ENCODE data around the gene CCL4. TPM values are rescaled to one million over a fixed set of nuclear protein-coding genes. Genes with fewer than 3 reads are reported as not detected.
"Not testable (repeated sequence)": the region's sequence is repeated elsewhere in the genome, so short reads cannot be mapped to it uniquely, and the experiment has no call there.

CCL4 gene
- total RNA-seq, 2 experiments from 2014 or later = 0.09 TPM; not detected in 1

DNA sequence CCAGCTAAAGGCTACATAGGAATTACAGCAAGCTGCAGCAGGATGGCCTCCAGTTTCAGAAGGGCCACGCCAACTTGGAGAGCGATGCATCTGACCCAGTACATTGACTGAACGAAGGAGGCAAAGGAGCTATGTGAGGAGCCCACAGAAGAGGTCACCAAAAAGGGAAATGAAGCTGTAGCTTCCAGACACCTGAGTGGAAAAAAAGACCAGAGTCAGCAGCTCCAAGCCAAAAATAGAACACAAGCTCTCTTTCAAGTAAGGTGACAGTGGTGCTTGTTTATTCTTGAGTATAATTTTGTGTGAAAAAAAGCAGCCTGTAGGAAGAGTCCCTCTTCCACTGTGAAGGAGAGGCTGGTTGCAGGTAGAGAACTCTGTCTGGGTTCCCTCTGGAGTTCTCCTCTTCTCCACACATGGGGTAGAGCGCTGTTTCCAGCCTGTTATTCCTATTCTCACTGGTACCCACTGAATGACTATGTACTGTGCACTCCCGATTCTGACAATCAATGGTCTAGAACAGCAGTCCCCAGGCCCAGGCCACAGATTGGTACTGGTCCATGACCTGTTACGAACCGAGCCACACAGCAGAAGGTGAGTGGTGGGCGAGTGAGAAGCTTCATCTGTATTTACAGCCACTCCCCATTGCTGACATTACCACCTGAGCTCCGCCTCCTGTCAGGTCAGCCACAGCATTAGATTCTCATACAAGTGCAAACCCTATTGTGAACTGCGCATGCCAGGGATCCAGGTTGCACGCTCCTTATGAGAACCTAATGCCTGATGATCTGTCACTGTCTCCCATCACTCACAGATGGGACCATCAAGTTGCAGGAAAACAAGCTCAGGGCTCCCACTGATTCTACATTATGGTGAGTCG lies 15.1 kb downstream of the CCL4 start:
- Histone ChIP-seq H2AFZ (ENCODE audit: low read length) (no peak overlapping the region), H3K9me3 (ENCODE audit: low read length) (no peaks in the 10 kb centered on the region), H3K36me3 (ENCODE audit: insufficient read depth, low read length) (no peaks in the 10 kb centered on the region), H3K79me2 (ENCODE audit: insufficient read depth, low read depth, low read length) (no peaks in the 10 kb centered on the region), H3K4me1 (ENCODE audit: insufficient read depth, low read length, poor library complexity, severe bottlenecking) (no peaks in the 10 kb centered on the region), H3K4me3 (ENCODE audit: low read depth, low read length, poor library complexity, severe bottlenecking) (no peak overlapping the region), H4K20me1 (ENCODE audit: insufficient read depth, low read length) (no peaks in the 10 kb centered on the region), H3K9me2 (ENCODE audit: insufficient read depth, low read length) (no peaks in the 10 kb centered on the region), H3K27ac (ENCODE audit: low read depth, low read length, poor library complexity, severe bottlenecking) (no peak overlapping the region), H3K4me2 (ENCODE audit: low read length) (no peak overlapping the region)
- intact Hi-C loops (cut with micrococcal nuclease; ENCODE audit: unreplicated experiment) = no loop called here
- no TSS peak for BruUV-seq (replicated peaks)
- ChIA-PET CTCF (ENCODE audit: unreplicated experiment) (interaction anchor here (0.6 kb wide), 1 partner anchor 82 kb away, joined by 3 read pairs; no protein-coding TSS in a partner anchor), POLR2A (interaction anchor here (0.6 to 2.3 kb wide), 5 partner anchors 9 to 27 kb away, joined by 3 to 8 read pairs (median 3); no protein-coding TSS in a partner anchor)
- TF ChIP-seq, protein P1, sequence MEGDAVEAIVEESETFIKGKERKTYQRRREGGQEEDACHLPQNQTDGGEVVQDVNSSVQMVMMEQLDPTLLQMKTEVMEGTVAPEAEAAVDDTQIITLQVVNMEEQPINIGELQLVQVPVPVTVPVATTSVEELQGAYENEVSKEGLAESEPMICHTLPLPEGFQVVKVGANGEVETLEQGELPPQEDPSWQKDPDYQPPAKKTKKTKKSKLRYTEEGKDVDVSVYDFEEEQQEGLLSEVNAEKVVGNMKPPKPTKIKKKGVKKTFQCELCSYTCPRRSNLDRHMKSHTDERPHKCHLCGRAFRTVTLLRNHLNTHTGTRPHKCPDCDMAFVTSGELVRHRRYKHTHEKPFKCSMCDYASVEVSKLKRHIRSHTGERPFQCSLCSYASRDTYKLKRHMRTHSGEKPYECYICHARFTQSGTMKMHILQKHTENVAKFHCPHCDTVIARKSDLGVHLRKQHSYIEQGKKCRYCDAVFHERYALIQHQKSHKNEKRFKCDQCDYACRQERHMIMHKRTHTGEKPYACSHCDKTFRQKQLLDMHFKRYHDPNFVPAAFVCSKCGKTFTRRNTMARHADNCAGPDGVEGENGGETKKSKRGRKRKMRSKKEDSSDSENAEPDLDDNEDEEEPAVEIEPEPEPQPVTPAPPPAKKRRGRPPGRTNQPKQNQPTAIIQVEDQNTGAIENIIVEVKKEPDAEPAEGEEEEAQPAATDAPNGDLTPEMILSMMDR (conservative IDR thresholded peaks at IDR 0.05; ENCODE audit: low read length) = no peak; the same call in 1 of the 2 replicates
- no peak for TF ChIP-seq EZH2phosphoT487 (IDR thresholded peaks at IDR 0.05; ENCODE audit: borderline replicate concordance, low read depth, low read length)
- no peak for DNase-seq (ENCODE audit: low spot score)

DNA sequence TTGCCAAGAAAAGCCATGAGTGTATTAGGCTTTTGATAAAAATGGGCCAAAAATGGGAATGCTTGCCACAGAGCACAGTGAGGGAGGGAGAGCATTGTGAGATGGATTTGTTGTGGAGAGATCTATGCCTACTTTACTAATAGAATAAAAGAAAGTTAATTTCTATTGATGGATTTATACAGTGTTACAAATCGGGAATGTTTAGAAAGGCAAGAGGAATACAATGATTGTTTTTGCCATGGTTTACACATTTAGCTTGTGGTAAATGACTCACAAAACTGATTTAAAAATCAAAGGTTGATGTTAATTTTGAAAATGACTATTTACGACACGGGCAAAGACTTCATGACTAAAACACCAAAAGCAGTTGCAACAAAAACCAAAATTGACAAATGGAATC lies 16.6 kb downstream of the CCL4 start:
- H3K79me2 ChIP-seq (ENCODE audit: insufficient read depth, low read depth, low read length) = no peaks in the 10 kb centered on the region
- CTCF ChIA-PET (ENCODE audit: unreplicated experiment) = no interaction called here
- no peak overlapping the region for H3K4me2 ChIP-seq (ENCODE audit: low read length)
- TF ChIP-seq EZH2phosphoT487 (IDR thresholded peaks at IDR 0.05; ENCODE audit: borderline replicate concordance, low read depth, low read length) = no peak
- TF ChIP-seq, protein P1 (conservative IDR thresholded peaks at IDR 0.05; ENCODE audit: low read length) = no peak
- BruUV-seq (replicated peaks) = no TSS peak
- no peaks in the 10 kb centered on the region for H3K9me2 ChIP-seq (ENCODE audit: insufficient read depth, low read length)
- peaks cover 14% of the 10 kb centered on the region for H3K9me3 ChIP-seq (ENCODE audit: low read length)
- H3K4me3 ChIP-seq (ENCODE audit: low read depth, low read length, poor library complexity, severe bottlenecking) = no peak overlapping the region
- POLR2A ChIA-PET = interaction anchor here (2.3 kb wide), 1 partner anchor 10 kb away, joined by 8 read pairs; no protein-coding TSS in a partner anchor
- no peaks in the 10 kb centered on the region for H4K20me1 ChIP-seq (ENCODE audit: insufficient read depth, low read length)
- no peak for DNase-seq (ENCODE audit: low spot score)
- intact Hi-C loops (cut with micrococcal nuclease; ENCODE audit: unreplicated experiment) = no loop called here
- H3K27ac ChIP-seq (ENCODE audit: low read depth, low read length, poor library complexity, severe bottlenecking) = no peak overlapping the region
- H2AFZ ChIP-seq (ENCODE audit: low read length) = no peak overlapping the region
- no peaks in the 10 kb centered on the region for H3K4me1 ChIP-seq (ENCODE audit: insufficient read depth, low read length, poor library complexity, severe bottlenecking)
- H3K36me3 ChIP-seq (ENCODE audit: insufficient read depth, low read length) = no peaks in the 10 kb centered on the region

DNA sequence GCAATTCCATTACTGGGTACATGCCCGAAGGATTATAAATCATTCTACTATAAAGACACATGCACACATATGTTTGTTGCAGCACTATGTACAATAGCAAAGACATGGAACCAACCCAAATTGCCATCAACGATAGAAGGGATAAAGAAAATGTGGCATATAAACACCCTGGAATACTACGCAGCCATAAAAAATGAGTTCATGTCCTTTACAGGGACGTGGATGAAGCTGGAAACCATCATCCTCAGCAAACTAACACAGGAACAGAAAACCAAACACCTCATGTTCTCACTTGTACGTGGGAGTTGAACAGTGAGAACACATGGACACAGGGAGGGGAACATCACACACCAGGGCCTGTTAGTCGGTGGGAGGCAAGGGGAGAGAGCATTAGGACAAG lies 17.5 kb downstream of the CCL4 start:
- H3K4me3 ChIP-seq (ENCODE audit: low read depth, low read length, poor library complexity, severe bottlenecking); H3K4me2 ChIP-seq (ENCODE audit: low read length); CTCF ChIA-PET (ENCODE audit: unreplicated experiment); BruUV-seq (replicated peaks); POLR2A ChIA-PET; intact Hi-C loops (cut with micrococcal nuclease; ENCODE audit: unreplicated experiment); H3K36me3 ChIP-seq (ENCODE audit: insufficient read depth, low read length); DNase-seq (ENCODE audit: low spot score); H4K20me1 ChIP-seq (ENCODE audit: insufficient read depth, low read length); H3K4me1 ChIP-seq (ENCODE audit: insufficient read depth, low read length, poor library complexity, severe bottlenecking); H2AFZ ChIP-seq (ENCODE audit: low read length); H3K79me2 ChIP-seq (ENCODE audit: insufficient read depth, low read depth, low read length); H3K27ac ChIP-seq (ENCODE audit: low read depth, low read length, poor library complexity, severe bottlenecking); H3K9me2 ChIP-seq (ENCODE audit: insufficient read depth, low read length): not testable (repeated sequence)
- peaks cover 23% of the 10 kb centered on the region for H3K9me3 ChIP-seq (ENCODE audit: low read length)
